Adrenal gland (tissue), 12 donors: ENCODE data around the gene KLF3. TPM values are rescaled to one million over a fixed set of nuclear protein-coding genes. Genes with fewer than 3 reads are reported as not detected.

Experiments
- DNase-seq, 7 donors: peaks; one replicate each; pipeline ENCODE4 v3.0.0-alpha.2; 2019 to 2020
- H3K27ac ChIP-seq, 5 donors: fragments of 200-600 bp; sonication (generic) in 4 of 5; 1 replicate in 3 of 5; 2 replicates in 2 of 5; pipeline versions ENCODE4 v1.5.1 to v1.8.0; 2016 to 2020; ENCODE audit warnings: mild to moderate bottlenecking in 1 of 5
- H3K27me3 ChIP-seq: fragments of 200-600 bp; 2 replicates; pipeline ENCODE4 v1.8.0; 2021
- H3K36me3 ChIP-seq, 2 donors: fragments of 200-600 bp; replicated peaks in 1 of 2; 1 replicate in 1 of 2; 2 replicates in 1 of 2; pipeline versions ENCODE4 v1.5.1 to v1.8.0; 2018 to 2022
- H3K4me1 ChIP-seq, 2 donors: fragments of 200-600 bp; replicated peaks in 1 of 2; 1 replicate in 1 of 2; 2 replicates in 1 of 2; pipeline versions ENCODE4 v1.5.1 to v1.8.0; 2018 to 2021
- H3K4me3 ChIP-seq, 4 donors: fragments of 200-600 bp; sonication (generic) in 3 of 4; one replicate each; pipeline ENCODE4 v1.5.1; 2016 to 2018
- H3K9me3 ChIP-seq, 3 donors: fragments of 200-600 bp; sonication (generic) in 1 of 3; replicated peaks in 1 of 3; 1 replicate in 2 of 3; 2 replicates in 1 of 3; pipeline versions ENCODE4 v1.5.1 to v1.8.0; 2016 to 2021
- CTCF ChIP-seq, 6 experiments: fragments of 450-650 bp in 4 of 6; fragments of 200-600 bp in 2 of 6; sonication (generic) in 1 of 6; IDR thresholded peaks; 1 replicate in 5 of 6; 2 replicates in 1 of 6; pipeline versions ENCODE4 v1.5.1 to v1.8.0; 2016 to 2021; ENCODE audit warnings: antibody characterized with exemption in 6 of 6, mild to moderate bottlenecking in 2 of 6, moderate library complexity in 1 of 6
- POLR2A ChIP-seq, 2 donors: fragments of 450-650 bp; IDR thresholded peaks; one replicate each; pipeline ENCODE4 v1.6.1; 2017; ENCODE audit warnings: antibody characterized with exemption in 2 of 2, mild to moderate bottlenecking in 2 of 2, moderate library complexity in 1 of 2
- WGBS, 4 donors: extraction: QIAGEN DNeasy Blood & Tissue Kit in 2 of 4; methylation state at CpG; one replicate each; pipeline versions ENCODE4 v1.1.5 to v1.1.7; 2013 to 2017; 5-methylcytosine and 5-hydroxymethylcytosine counted together
- intact Hi-C, 2 donors: fragments of 100-400 bp; cut with DNase I; formaldehyde crosslinking; loops; one replicate each; pipeline versions ENCODE4 v1.14.1 to v1.15.0; 2022 to 2023
- polyA plus RNA-seq, 3 donors: library from polyadenylated mRNA; stranded (reverse); fragments of 200-250 nt in 2 of 3; fragments of 350-450 nt in 1 of 3; fragmentation: Illumina TruSeq in 1 of 3; extraction: RNeasy Lipid Tissue Mini Kit (QIAGEN cat#74804) in 1 of 3; gene quantifications; one replicate each; pipeline ENCODE4 v1.2.3, GENCODE V29; 2013 to 2014
- total RNA-seq, 9 donors: library from RNA; depleted of rRNA in 4 of 9; stranded (reverse); fragments of >200 nt in 4 of 9; fragments of 120-200 nt in 1 of 9; fragmentation: NEBNext Ultra II Directional in 1 of 9; extraction: Animal tissue kit (Norgen Biotek cat#: 25700) in 1 of 9; gene quantifications; one replicate each; pipeline versions ENCODE4 v1.1.0 to v1.2.4, GENCODE V29; 2013 to 2023
- donor health status: healthy with polysubstance abuse.
- donor health status: Bipolar disorder and iron deficiency.
- donor health status: DM: yes; HTN: yes; CAD: no.
- donor health status: DM: no; HTN: no; CAD: no.
- donor health status: DM: no; HTN: no; CAD: no.
- donor health status: DM: yes; HTN: yes; CAD: no.

KLF3 gene
- total and polyA plus RNA-seq, 12 donors: 10.1 to 45.7 (median 38.0) TPM

- 82 to 86% (median 84%) methylated on average over 5 of the region's 5 CpGs for WGBS, 4 donors
- H3K36me3 ChIP-seq: peaks cover 0 to 13% of the 10 kb centered on the region in 2 donors
- intact Hi-C loops: no loop called here
- peaks cover 20 to 70% of the 10 kb centered on the region in 2 donors for H3K4me1 ChIP-seq
- TF ChIP-seq CTCF (IDR thresholded peaks at IDR 0.05) (no peak), POLR2A (IDR thresholded peaks at IDR 0.05) (no peak)
- H3K27me3 ChIP-seq: no peaks in the 10 kb centered on the region
- no peak overlapping the region for H3K4me3 ChIP-seq
- H3K9me3 ChIP-seq: no peaks in the 10 kb centered on the region
- peak overlapping the region in 1 of 5 donors; percentile 45 for H3K27ac ChIP-seq
- no peak for DNase-seq
These were observed 18.3 kb downstream of the KLF3 start for GRCh38 chr4:38682336-38682735.

- TF ChIP-seq CTCF (IDR thresholded peaks at IDR 0.05) (no peak), POLR2A (IDR thresholded peaks at IDR 0.05) (no peak)
- no peaks in the 10 kb centered on the region for H3K27me3 ChIP-seq
- intact Hi-C loops: no loop called here
- 64 to 81% (median 78%) methylated on average over 3 of the region's 3 CpGs for WGBS, 4 donors
- DNase-seq: no peak
- H3K27ac ChIP-seq: no peak overlapping the region
- no peaks in the 10 kb centered on the region for H3K9me3 ChIP-seq
- H3K4me1 ChIP-seq: peaks cover 20 to 65% of the 10 kb centered on the region in 2 donors
- no peak overlapping the region for H3K4me3 ChIP-seq
- H3K36me3 ChIP-seq: peaks cover 0 to 18% of the 10 kb centered on the region in 2 donors
These were observed 19.3 kb downstream of the KLF3 start for GRCh38 chr4:38683276-38683675.

- Histone ChIP-seq H3K27ac (no peak overlapping the region), H3K9me3 (no peaks in the 10 kb centered on the region), H3K27me3 (no peaks in the 10 kb centered on the region), H3K4me3 (no peak overlapping the region), H3K36me3 (peaks cover 0 to 28% of the 10 kb centered on the region in 2 donors), H3K4me1 (peaks cover 20 to 61% of the 10 kb centered on the region in 2 donors)
- intact Hi-C loops: no loop called here
- 75 to 91% (median 86%) methylated on average over 2 of the region's 2 CpGs for whole genome bisulfite sequencing, 4 donors
- DNase-seq: no peak
- TF ChIP-seq POLR2A (IDR thresholded peaks at IDR 0.05) (no peak), CTCF (IDR thresholded peaks at IDR 0.05) (no peak)
These were observed 20.3 kb downstream of the KLF3 start for GRCh38 chr4:38684271-38684670.

GRCh38 chr4:38684951-38685844, 21.2 kb downstream of the KLF3 start:
- H3K4me3 ChIP-seq: no peak overlapping the region
- peak overlapping the region in 2 of 5 donors; percentile 24 to 36 for H3K27ac ChIP-seq
- TF ChIP-seq POLR2A (IDR thresholded peaks at IDR 0.05): no peak
- TF ChIP-seq CTCF (IDR thresholded peaks at IDR 0.05): no peak
- intact Hi-C loops: no loop called here
- 59 to 67% (median 63%) methylated on average over 8 of the region's 8 CpGs for WGBS, 4 donors
- peaks cover 20 to 61% of the 10 kb centered on the region in 2 donors for H3K4me1 ChIP-seq
- no peak for DNase-seq
- peaks cover 0 to 38% of the 10 kb centered on the region in 2 donors for H3K36me3 ChIP-seq
- H3K9me3 ChIP-seq: no peaks in the 10 kb centered on the region
- no peaks in the 10 kb centered on the region for H3K27me3 ChIP-seq
